GM12891 (cell line): ENCODE results near the gene IL25.

Experiments
- PAX5 ChIP-seq: IDR thresholded peaks from 2 replicates; pipeline ENCODE4 v1.6.1; 2011; ENCODE audit warnings: low read length, moderate library complexity, mild to moderate bottlenecking; ENCODE audit not compliant: insufficient read depth, severe bottlenecking
- POLR2A ChIP-seq: IDR thresholded peaks from 2 replicates; pipeline ENCODE4 v1.6.1; 2011; ENCODE audit warnings: low read depth, low read length, control low read depth
- POLR2AphosphoS5 ChIP-seq: IDR thresholded peaks from 2 replicates; pipeline ENCODE4 v1.6.1; 2011; ENCODE audit warnings: low read depth, low read length, control low read depth
- POU2F2 ChIP-seq: IDR thresholded peaks from 2 replicates; pipeline ENCODE4 v1.6.1; 2011; ENCODE audit warnings: low read depth, mild to moderate bottlenecking, control low read depth, low read length, moderate library complexity
- TAF1 ChIP-seq: IDR thresholded peaks from 2 replicates; pipeline ENCODE4 v1.6.1; 2011; ENCODE audit warnings: low read depth, low read length, control low read depth

- no peak for TF ChIP-seq POLR2AphosphoS5
- no peak for TF ChIP-seq POLR2A
- TF ChIP-seq TAF1: no peak
- no peak for TF ChIP-seq POU2F2
- no peak for TF ChIP-seq PAX5
Measured at GRCh38 chr14:23414254-23414653, 41.6 kb downstream of the IL25 start.
